ENCODE measurements around the gene DOC2B. TPM values are rescaled to one million over a fixed set of nuclear protein-coding genes. Genes with fewer than 3 reads are reported as not detected.
A peak's percentile ranks its signal among the peaks of the same experiment; 100 is the strongest.

The DOC2B gene
- not detected in 2 replicates for total RNA-seq

GRCh38 chr17:181245-182049, at the start of gene DOC2B:
TSS of gene DOC2B (minus strand) at chr17:181650. CDS start at chr17:181479, 171 bp downstream.
- no peak within 1 kb of the TSS for H3K4me3 ChIP-seq (ENCODE audit: low read depth, low read length)
- TF ChIP-seq, protein P1, sequence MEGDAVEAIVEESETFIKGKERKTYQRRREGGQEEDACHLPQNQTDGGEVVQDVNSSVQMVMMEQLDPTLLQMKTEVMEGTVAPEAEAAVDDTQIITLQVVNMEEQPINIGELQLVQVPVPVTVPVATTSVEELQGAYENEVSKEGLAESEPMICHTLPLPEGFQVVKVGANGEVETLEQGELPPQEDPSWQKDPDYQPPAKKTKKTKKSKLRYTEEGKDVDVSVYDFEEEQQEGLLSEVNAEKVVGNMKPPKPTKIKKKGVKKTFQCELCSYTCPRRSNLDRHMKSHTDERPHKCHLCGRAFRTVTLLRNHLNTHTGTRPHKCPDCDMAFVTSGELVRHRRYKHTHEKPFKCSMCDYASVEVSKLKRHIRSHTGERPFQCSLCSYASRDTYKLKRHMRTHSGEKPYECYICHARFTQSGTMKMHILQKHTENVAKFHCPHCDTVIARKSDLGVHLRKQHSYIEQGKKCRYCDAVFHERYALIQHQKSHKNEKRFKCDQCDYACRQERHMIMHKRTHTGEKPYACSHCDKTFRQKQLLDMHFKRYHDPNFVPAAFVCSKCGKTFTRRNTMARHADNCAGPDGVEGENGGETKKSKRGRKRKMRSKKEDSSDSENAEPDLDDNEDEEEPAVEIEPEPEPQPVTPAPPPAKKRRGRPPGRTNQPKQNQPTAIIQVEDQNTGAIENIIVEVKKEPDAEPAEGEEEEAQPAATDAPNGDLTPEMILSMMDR (IDR thresholded peaks at IDR 0.05; ENCODE audit: insufficient read depth, low read depth, low read length), result no peak
- DNase-seq (ENCODE audit: low read depth), result peak; percentile 20

GRCh38 chr17:230395-230770, 48.9 kb upstream of the DOC2B start:
- TF ChIP-seq, protein P1 (IDR thresholded peaks at IDR 0.05; ENCODE audit: insufficient read depth, low read depth, low read length), result no peak
- H3K4me3 ChIP-seq (ENCODE audit: low read depth, low read length), result no peak overlapping the region
- no peak for DNase-seq (ENCODE audit: low read depth)

DNA sequence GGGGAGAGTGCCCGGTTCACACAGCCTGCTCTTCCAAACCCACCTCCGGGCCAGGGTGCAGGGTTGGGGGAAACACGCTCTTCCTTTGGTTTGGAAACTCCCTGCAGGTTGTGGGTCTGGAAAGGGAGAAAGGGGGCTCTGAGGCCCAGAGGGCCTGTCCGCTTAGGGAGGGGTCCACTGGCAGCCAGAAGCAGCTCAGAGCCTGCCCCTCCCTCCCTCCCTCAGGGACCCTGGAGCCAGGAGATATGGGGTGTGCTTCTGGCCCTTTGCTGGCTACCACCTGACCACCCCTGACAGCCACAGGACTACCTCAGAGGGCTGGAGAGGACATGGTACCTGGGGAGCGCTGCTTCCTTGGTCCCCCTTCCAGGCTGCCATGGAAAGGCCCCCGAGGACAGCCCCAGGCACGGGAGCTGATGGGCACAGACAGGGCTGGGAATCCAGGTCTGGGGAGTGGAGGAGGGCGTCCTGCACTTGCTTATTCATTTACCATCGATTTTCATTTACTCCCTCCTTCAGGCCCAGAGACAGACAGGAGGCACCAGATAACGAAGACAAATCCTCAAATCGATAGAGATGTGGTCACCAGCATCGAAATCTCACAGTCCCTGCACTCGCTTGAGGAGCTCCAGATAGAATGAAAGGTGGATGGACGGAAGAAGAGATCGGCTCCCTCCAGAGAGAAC, 48.4 kb upstream of the DOC2B start:
- no peak for DNase-seq (ENCODE audit: low read depth)
- TF ChIP-seq, protein P1 (IDR thresholded peaks at IDR 0.05; ENCODE audit: insufficient read depth, low read depth, low read length), result no peak
- H3K4me3 ChIP-seq (ENCODE audit: low read depth, low read length), result no peak overlapping the region

DNA sequence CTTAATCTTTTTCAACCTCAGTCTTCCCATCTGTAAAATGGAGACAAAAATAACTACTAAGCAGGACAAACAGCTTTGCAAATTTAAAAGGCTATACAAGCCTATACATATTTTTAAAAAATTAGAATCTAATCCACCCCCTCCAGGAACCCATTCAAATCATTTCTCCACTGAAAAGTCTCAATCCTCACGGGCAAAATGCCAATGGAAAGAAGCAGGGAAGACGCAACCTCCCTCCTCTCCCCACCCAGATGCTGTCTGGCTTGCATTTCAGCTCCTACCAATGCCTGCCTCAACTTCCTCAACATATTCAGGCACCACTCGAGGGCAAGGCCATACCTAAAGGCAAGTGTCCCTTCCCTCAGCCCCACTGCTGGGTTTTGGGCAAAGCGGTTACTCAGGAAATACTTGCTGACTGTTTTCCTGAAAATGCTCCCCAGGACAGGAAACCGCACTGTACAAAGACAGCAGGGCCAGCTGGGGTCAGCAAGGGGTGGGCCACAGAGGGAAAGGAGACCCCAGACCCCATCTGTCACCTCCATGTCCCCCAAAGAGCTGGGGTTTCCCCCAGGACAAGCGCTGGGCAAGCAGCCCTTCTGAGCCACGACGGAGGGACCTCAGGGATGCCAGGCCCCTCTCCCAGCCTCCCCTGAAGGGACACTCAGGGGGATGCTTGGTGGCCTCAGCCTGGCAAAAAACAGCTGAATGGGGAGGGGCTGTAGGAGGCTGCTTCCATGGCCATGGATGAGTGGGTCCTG, 47.7 kb upstream of the DOC2B start:
- TF ChIP-seq, protein P1 (IDR thresholded peaks at IDR 0.05; ENCODE audit: insufficient read depth, low read depth, low read length), result no peak
- no peak for DNase-seq (ENCODE audit: low read depth)
- H3K4me3 ChIP-seq (ENCODE audit: low read depth, low read length), result no peak overlapping the region

DNA sequence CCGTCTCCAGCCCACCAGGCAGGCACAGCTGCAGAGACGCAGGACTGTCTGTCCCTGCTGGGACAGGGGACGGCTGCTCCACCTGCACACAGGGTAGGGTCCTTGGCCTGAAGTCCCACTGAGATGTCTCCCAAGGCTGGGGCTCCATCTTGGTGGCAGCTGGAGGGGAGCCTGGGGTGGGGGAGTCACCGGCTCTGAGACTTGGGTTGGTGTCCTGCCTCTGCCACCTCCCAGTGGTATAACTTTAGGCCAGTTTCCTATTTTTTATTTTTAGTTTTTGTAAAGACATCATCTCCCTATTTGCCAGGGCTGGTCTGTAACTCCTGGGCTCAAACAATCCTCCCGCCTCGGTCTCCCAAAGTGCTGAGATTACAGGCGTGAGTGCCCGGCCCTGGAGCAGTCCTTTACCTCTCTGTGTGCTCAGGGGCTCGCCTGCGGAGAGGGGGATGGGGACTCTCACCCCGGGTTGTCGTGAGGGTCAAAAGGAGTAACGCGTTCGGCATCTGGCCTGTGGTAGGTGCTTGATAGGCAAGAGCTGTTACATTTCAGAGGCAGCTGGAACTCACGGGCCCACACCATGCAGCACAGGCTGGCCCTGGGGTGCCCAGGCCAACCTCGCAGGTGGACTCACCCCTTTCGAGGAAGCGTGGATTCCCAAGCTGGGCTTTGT, 46.6 kb upstream of the DOC2B start:
- H3K4me3 ChIP-seq (ENCODE audit: low read depth, low read length), result no peak overlapping the region
- no peak for DNase-seq (ENCODE audit: low read depth)
- TF ChIP-seq, protein P1 (IDR thresholded peaks at IDR 0.05; ENCODE audit: insufficient read depth, low read depth, low read length), result no peak

Data from fibroblast of villous mesenchyme (primary cell).